Ectodermal cell (in vitro differentiated cells): ENCODE results near the gene CCL11.

ENCODE experiments used
- H3K27ac ChIP-seq: 2 replicates; pipeline ENCODE4 v1.7.0; 2013; ENCODE audit warnings: mild to moderate bottlenecking, low read depth, low read length; ENCODE audit not compliant: insufficient read depth, poor library complexity, severe bottlenecking
- H3K27me3 ChIP-seq: 2 replicates; pipeline ENCODE4 v1.7.0; 2013; ENCODE audit warnings: mild to moderate bottlenecking, low read length; ENCODE audit not compliant: insufficient read depth, control insufficient read depth, poor library complexity, severe bottlenecking
- H3K36me3 ChIP-seq: one replicate; pipeline ENCODE4 v1.7.0; 2013; ENCODE audit warnings: low read length; ENCODE audit not compliant: control insufficient read depth, insufficient read depth
- H3K4me1 ChIP-seq: one replicate; pipeline ENCODE4 v1.7.0; 2013; ENCODE audit warnings: low read length; ENCODE audit not compliant: control insufficient read depth, insufficient read depth
- H3K4me3 ChIP-seq: 2 replicates; pipeline ENCODE4 v1.7.0; 2013; ENCODE audit warnings: low read depth, low read length, control low read depth; ENCODE audit not compliant: insufficient read depth
- H3K9me3 ChIP-seq: 2 replicates; pipeline ENCODE4 v1.7.0; 2013; ENCODE audit warnings: mild to moderate bottlenecking, low read length, moderate library complexity; ENCODE audit not compliant: control insufficient read depth
- WGBS, 2 experiments: methylation state at CpG; one replicate each; pipeline ENCODE4 v1.1.7; 2013; ENCODE audit warnings: missing lambda C conversion rate in 2 of 2; 5-methylcytosine and 5-hydroxymethylcytosine counted together

CCL11 gene

GRCh38 chr17:34255841-34256240 lies 29.7 kb upstream of the CCL11 start:
- no peaks in the 10 kb centered on the region for H3K27me3 ChIP-seq
- H3K4me3 ChIP-seq, result no peak overlapping the region
- peaks cover 17% of the 10 kb centered on the region for H3K4me1 ChIP-seq
- WGBS, 2 experiments, result 94 to 100% methylated on average over 1 of the region's 1 CpG
- H3K36me3 ChIP-seq, result no peaks in the 10 kb centered on the region
- H3K9me3 ChIP-seq, result no peaks in the 10 kb centered on the region
- H3K27ac ChIP-seq, result no peak overlapping the region

- H3K27ac ChIP-seq, result no peak overlapping the region
- H3K27me3 ChIP-seq, result no peaks in the 10 kb centered on the region
- H3K4me3 ChIP-seq, result no peak overlapping the region
- H3K9me3 ChIP-seq, result no peaks in the 10 kb centered on the region
- H3K4me1 ChIP-seq, result peaks cover 13% of the 10 kb centered on the region
- WGBS, 2 experiments, result 91 to 94% methylated on average over 5 of the region's 5 CpGs
- no peaks in the 10 kb centered on the region for H3K36me3 ChIP-seq
Measured at GRCh38 chr17:34257299-34257985, 28.1 kb upstream of the CCL11 start.

GRCh38 chr17:34257986-34258326 lies 27.6 kb upstream of the CCL11 start:
- Histone ChIP-seq H3K36me3 (no peaks in the 10 kb centered on the region), H3K4me3 (no peak overlapping the region), H3K9me3 (no peaks in the 10 kb centered on the region), H3K4me1 (peaks cover 12% of the 10 kb centered on the region), H3K27ac (no peak overlapping the region), H3K27me3 (no peaks in the 10 kb centered on the region)
- WGBS, 2 experiments, result 92 to 100% methylated on average over 1 of the region's 1 CpG

- Histone ChIP-seq H3K36me3 (no peaks in the 10 kb centered on the region), H3K4me3 (no peak overlapping the region), H3K27ac (no peak overlapping the region), H3K9me3 (no peaks in the 10 kb centered on the region), H3K4me1 (peaks cover 12% of the 10 kb centered on the region), H3K27me3 (no peaks in the 10 kb centered on the region)
Measured at GRCh38 chr17:34259146-34259545, 26.4 kb upstream of the CCL11 start.

- H3K4me1 ChIP-seq, result no peaks in the 10 kb centered on the region
- no peaks in the 10 kb centered on the region for H3K9me3 ChIP-seq
- no peaks in the 10 kb centered on the region for H3K27me3 ChIP-seq
- WGBS, 2 experiments, result 89 to 92% methylated on average over 4 of the region's 4 CpGs
- H3K36me3 ChIP-seq, result no peaks in the 10 kb centered on the region
- H3K27ac ChIP-seq, result no peak overlapping the region
- H3K4me3 ChIP-seq, result no peak overlapping the region
Measured at GRCh38 chr17:34260861-34261260, 24.7 kb upstream of the CCL11 start.

- Histone ChIP-seq H3K4me3 (no peak overlapping the region), H3K9me3 (no peaks in the 10 kb centered on the region), H3K36me3 (no peaks in the 10 kb centered on the region), H3K27me3 (no peaks in the 10 kb centered on the region), H3K27ac (no peak overlapping the region), H3K4me1 (no peaks in the 10 kb centered on the region)
- 86 to 96% methylated on average over 5 of the region's 5 CpGs for WGBS, 2 experiments
Measured at GRCh38 chr17:34261568-34262337, 23.8 kb upstream of the CCL11 start.

GRCh38 chr17:34265711-34266110 lies 19.8 kb upstream of the CCL11 start:
- H3K27ac ChIP-seq, result no peak overlapping the region
- H3K4me1 ChIP-seq, result no peaks in the 10 kb centered on the region
- no peak overlapping the region for H3K4me3 ChIP-seq
- no peaks in the 10 kb centered on the region for H3K9me3 ChIP-seq
- WGBS, 2 experiments, result 76 to 87% methylated on average over 2 of the region's 3 CpGs
- H3K36me3 ChIP-seq, result no peaks in the 10 kb centered on the region
- no peaks in the 10 kb centered on the region for H3K27me3 ChIP-seq

GRCh38 chr17:34269969-34270368 lies 15.6 kb upstream of the CCL11 start, which contains the start of gene CCL7:
Gene CCL7, plus strand, starts transcription at chr17:34270221. Its CDS starts 70 bp downstream, at chr17:34270291.
- 87 to 89% methylated on average over 1 of the region's 1 CpG for WGBS, 2 experiments
- Histone ChIP-seq H3K4me3 (no peak within 1 kb of the TSS), H3K9me3 (no peaks in the 10 kb centered on the region), H3K4me1 (no peaks in the 10 kb centered on the region), H3K27ac (no peak within 1 kb of the TSS), H3K27me3 (no peaks in the 10 kb centered on the region), H3K36me3 (no peaks in the 10 kb centered on the region)

- WGBS, 2 experiments, result 0% methylated on average over 1 of the region's 1 CpG; no CpG with 5 or more reads in 1 of the 2 experiments
- Histone ChIP-seq H3K4me1 (peaks cover 5% of the 10 kb centered on the region), H3K36me3 (no peaks in the 10 kb centered on the region), H3K27me3 (no peaks in the 10 kb centered on the region), H3K27ac (no peak overlapping the region), H3K9me3 (no peaks in the 10 kb centered on the region), H3K4me3 (no peak overlapping the region)
Measured at GRCh38 chr17:34275881-34276280, 9.7 kb upstream of the CCL11 start.

- Histone ChIP-seq H3K4me3 (no peak overlapping the region), H3K27ac (no peak overlapping the region), H3K4me1 (peaks cover 5% of the 10 kb centered on the region), H3K27me3 (no peaks in the 10 kb centered on the region), H3K36me3 (no peaks in the 10 kb centered on the region), H3K9me3 (no peaks in the 10 kb centered on the region)
- 87 to 91% methylated on average over 4 of the region's 4 CpGs for WGBS, 2 experiments
Measured at GRCh38 chr17:34276826-34277225, 8.7 kb upstream of the CCL11 start.
